HG03469 (cell line): ENCODE data around the gene AFG1L.
"Not testable (repeated sequence)": the region's sequence is repeated elsewhere in the genome, so short reads cannot be mapped to it uniquely, and the experiment has no call there.

Experiments used
- ATAC-seq: cut with Tn5 transposase; IDR thresholded peaks from one replicate; pipeline ENCODE4 v1.9.1; 2021; ENCODE audit warnings: mild to moderate bottlenecking, moderate library complexity, moderate number of reproducible peaks; ENCODE audit not compliant: unreplicated experiment

The AFG1L gene

DNA sequence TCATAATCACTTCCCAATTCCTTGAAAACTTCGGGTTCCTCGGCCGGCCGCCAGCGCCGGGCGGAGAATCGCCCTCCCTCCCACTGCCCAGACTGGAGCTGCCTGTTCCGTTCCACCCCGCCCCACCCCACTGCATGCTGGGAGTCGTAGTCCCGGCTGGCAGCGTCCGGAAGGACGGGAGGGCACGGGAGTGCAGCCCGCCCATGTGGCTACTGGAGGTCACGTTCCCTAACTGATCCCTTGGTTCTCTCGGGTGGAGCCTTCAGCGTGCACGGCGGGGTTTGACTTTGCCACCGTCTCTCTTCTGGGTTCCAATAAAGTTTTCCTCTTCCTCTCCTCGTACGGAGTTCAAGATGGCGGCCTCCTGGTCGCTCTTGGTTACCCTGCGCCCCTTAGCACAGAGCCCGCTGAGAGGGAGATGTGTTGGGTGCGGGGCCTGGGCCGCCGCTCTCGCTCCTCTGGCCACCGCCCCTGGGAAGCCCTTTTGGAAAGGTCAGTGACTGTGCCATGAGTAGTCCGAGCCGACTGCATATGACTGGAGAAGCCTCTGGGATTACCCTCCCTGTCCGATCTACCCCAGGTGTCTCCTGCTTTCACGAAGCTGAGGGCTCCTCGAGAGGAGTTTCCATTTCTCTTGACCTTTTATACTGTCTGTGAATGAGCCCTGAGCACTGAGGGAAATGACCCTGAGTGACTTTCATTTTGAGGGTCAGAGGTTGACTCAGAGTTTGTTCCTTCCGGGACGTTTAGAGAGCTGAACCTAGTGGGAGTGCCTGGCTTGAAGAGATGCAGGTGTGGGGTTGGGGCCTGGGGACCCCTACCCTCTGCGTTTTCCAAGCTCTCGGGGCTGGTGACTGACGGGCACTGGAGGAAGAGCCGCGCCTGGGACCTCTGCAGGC is at the start of gene AFG1L:
TSS of gene AFG1L (plus strand) at position 328 of the 899 bp plus-strand sequence. CDS start at position 354, 26 bp downstream.
- ATAC-seq, result peak; percentile 71

DNA sequence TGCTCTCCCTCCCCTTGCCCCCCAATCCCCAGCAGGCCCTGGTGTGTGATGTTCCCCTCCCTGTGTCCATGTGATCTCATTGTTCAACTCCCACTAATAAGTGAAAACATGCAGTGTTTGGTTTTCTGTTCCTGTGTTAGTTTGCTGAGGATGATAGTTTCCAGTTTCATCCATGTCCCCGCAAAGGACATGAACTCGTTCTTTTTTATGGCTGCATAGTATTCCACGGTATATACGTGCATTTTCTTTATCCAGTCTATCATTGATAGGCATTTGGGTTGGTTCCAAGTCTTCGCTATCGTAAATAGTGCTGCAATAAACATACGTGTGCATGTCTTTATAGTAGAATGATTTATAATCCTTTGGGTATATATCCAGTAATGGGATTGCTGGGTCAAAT is 49.8 kb upstream of the AFG1L start:
- not testable (repeated sequence) for ATAC-seq

DNA sequence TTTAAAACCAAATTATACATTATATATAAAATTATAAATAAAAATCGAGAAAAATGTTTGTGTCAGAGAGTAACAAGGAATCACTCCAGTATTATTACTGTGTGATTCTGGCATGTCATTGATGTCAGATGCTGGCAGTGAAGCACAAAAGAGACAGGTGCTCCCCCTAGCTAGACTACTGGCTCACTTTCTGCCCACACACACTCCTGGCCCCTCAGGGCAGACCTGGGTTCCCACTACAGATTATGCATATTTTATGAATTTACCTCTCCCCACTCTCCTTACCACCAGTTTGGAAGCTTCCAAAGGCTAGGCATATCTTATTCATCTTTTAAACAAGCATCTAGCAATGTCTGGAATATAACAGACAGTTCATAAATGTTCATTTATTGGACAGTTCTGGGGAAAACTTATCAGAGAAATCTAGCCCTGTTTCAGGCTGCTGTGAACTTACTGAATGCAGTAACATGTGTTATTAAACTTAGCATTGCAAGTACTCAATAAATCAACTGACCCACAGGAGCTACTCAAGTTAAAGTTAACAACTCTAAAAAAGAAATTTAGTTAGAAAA is 46.8 kb upstream of the AFG1L start:
- ATAC-seq, result no peak

DNA sequence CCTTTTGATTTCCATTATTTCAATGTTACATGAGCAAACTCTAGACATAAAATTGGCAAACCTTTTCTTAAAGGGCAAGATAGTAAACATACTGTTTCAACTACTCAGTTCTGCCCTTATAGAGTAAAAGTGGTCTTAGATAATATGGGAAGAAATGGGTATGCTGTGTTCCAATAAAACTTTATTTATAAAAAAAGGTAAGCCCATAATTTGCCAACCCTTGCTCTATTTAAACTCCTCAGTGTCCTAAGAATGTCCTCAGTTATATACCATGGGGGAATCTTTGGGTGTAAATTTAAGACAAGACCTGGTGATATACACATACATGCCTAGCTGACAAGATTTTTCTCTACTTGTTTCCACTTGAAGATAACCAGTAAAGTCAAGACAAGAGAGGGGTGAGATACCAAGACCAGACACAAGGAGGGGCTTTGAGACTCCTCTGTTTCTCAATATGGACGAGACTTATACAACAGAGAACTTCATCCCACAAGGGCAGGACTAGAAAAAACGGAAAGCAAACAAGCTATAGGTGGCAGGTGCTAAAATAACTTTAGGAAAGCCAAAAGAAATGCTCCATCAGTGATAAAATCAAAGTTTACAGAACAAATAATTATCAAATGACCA is 44.5 kb upstream of the AFG1L start:
- no peak for ATAC-seq

DNA sequence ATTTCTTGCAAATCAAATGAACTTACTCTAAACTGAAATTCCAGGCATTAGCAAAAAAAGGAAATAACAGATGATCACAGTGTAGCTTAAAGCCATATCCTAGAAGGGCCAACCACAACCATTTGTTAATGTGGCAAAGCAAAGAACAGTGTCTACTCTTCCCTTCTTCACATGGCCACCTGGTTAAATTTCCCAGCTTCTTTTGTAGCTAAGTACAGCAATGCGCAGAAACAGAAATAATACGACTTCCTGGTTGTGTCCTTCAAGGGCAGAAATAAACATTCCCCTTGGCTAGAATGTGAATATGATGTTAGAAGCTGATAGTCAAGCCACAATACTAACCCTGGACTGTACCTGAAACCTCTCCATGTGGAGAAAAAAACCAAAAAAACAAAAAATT is 43.6 kb upstream of the AFG1L start:
- ATAC-seq, result no peak

DNA sequence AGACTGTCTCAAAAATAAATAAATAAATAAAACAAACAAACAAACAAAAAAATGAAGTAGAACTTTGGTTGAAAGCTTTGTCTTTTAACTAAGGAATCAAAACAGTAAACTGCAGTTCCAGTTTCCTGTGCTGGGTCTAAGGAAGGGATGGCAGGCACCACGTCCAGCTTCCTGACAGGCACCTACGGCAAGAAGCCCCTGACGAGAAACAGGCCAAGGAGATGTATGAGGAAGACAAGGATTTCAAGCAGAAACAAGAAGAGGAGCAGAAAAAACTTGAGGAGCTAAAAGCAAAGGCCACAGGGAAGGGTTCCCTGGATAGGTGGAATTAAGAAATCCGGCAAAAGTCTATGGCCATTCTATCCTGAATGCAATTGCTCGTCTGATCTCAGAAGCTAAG is 42.8 kb upstream of the AFG1L start:
- no peak for ATAC-seq

DNA sequence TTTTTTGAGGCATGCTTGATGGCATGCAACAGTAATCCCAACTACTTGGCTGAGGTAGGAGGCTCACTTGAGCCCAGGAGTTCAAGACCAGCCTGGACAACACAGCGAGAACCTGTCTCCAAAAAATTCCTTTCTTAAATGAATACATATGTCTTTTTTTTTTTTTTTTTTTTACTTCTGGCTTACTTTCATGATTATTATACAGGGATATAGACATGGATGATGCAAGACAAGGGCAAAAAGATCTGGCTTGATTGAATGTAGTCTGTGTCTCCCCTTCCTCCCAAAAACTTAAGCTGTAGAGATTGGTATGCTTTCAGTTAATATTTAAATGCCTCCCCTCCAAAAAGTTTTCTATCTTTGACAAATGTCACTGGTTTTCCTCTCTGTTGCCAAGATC is 41.6 kb upstream of the AFG1L start:
- ATAC-seq, result no peak

DNA sequence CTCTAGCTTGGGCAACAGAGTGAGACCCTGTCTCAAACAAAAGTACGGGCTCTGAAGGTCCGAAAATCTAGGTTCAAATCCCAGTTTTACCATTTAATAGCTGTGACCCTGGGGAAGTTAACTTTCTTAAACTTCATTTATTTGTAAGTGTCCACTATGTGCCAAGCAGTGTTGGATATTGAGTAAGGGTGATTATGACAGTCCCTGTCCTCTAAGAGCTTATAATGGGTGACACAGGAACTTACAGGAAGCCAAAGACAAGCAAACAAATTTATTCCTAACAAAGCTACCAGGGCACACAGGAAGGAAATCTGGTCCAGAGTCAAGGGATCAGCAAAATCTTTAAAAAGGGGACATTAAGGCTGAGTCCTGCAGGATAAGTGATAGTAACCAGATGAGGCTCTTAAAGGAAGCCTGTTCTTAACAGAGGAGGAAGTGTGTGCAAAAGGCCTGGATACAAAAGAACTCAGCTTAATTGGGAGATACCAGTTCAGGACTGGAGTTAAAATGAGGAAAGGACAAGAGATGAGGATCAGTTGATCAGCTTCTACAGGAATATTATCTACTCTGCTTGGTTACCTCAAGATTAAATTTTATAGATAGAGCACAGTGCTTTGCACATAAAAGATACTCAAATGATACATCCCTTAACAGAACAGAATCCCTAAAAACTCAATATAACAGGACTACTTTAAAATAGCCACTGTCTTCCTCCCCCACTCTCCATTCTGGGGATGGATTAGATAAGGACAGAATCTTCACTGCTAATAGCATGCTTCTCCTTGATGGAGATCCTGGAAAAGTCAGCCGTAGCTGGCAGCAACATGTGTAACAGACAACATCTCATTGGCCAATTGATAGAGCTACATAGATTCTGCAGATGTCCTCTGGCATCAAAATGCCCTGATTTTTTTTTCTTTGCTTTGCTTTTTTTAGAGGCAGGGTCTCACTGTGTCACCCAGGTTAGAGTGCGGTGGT is 40.1 kb upstream of the AFG1L start:
- ATAC-seq, result no peak

DNA sequence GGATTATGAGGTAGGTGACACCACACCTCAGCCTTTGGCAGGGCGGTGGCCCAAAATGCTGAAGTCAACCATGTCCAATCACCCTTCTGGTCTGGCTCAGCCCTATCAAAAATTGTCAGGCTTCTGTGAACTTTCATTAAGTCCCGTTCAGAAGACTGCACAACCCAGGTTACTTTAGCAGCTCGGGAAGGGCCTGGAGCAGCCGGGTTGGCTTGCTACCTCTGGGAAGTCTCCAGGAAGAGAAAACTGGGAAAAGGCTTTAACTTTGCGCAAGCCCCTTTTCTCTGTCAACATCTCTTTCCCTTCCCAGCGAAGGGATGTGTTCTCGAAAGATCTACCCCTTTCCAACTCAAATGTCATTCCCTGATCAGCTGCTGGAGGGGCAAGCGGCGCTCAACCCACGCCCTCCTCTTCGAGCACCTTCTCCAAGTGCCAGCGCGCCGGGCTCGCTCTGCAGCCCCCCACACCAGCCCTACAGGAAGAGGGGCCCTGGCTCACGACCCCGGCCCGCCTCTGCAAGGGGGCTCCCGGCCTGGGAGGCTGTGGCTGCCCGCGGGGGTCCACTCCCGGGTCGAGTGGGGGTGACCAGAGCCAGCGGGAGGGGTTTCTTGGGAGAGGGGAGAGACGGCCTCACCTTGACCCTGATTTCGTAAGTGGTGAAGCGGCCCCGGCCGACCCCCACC is 34.6 kb upstream of the AFG1L start:
- peak; percentile 0 for ATAC-seq

DNA sequence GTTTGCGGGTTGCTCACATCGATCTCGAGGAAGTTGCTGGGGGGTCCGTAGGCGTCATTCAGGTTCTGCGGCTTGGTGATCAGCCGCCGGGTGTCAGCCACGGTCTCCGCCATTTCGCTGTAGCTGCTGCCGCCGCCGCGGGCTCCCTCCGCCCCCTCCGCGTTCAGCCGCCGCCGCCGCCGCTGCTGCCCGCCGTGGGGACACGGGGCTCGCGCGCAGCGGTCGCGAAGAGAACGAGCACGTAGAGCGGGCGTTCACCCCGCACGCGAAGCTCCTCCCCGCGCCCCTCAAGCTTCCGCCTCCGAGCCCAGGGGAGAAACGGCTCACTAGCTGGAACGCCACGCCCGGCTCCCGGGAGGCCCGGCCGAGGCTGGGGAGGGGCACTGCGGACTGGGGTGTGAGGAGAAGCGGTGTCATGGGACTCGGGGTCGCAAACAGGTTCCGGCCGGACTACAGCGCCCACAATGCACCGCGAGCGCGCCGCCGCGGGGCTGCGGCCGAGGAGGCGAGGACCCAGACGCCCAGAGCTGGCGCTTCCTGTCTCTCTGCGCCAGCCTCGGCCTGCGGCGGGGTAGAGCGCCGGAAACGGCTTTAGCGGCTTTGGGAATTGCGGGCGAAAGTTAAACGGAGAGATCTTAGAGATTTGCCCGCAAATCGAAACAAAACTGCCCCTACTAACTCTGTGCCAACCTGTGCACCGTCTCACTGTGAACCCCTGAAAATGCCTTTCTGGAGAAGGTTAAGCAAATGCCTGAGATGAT is 33.9 kb upstream of the AFG1L start, which contains the start of gene SNX3:
TSS of gene SNX3 (minus strand) at position 232 of the 761 bp plus-strand sequence. CDS start at position 113, 119 bp downstream.
- ATAC-seq, result peak; percentile 81

DNA sequence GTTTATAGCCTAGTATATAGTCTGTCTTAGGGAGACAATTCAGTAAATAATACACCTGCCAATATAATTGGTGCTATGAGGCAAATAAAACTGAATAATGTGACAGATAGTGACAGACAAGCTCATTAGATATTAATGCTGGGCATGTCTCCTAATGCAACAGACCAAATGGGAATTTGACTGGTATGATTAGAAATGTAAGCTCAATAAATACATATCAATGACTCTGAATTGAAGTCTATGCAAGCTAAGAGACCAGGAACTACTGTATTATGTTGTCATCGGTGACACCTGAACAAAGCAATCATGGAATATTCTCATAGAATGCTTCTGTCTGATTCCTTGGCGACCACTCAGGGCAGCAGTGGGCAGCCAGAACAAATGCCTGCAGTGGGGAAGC is 31.5 kb upstream of the AFG1L start:
- no peak for ATAC-seq

DNA sequence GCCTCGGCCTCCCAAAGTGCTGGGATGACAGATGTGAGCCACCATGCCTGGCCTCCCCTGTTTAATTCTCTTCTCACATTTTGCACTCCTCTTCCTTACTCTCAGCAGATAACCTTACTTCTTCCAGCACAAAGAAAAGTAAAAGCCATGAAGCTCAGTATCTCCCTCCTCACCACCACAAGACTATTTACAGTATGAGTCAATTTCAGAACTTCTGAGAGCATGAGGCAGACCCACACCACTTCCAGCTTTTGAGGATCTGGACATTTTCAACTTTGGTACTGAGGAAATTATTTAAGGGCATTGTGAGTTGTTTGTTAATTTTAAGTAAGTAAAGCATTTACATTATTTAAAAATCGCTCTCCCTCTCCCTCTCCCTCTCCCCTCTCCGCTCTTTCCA is 26.0 kb upstream of the AFG1L start:
- no peak for ATAC-seq

DNA sequence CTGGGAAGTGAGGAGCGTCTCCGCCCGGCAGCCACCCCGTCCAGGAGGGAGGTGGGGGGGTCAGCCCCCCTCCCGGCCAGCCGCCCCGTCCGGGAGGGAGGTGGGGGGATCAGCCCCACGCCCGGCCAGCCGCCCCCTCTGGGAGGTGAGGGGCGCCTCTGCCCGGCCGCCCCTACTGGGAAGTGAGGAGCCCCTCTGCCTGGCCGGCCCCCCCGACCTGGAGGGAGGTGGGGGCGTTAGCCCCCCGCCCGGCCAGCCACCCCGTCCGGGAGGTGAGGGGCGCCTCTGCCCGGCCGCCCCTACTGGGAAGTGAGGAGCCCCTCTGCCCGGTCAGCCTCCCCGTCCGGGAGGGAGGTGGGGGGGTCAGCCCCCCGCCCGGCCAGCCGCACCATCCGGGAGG is 24.9 kb upstream of the AFG1L start:
- not testable (repeated sequence) for ATAC-seq

DNA sequence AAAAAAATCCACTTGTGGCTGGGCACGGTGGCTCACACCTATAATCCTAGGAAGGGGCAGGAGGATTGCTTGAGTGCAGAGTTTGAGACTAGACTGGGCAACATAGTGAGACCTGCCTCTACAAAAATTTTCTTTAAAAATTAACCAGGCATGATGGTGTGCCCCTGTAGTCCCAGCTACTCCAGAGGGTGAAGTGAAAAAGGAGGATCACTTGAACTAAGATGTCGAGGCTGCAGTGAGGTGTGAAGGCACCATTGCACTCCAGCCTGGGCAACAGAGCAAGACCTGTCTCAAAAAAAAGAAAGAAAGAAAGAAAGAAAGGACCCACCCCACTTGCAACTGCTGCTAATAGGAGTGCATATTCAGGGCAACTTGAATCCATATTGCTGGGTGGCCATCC is 20.3 kb upstream of the AFG1L start:
- ATAC-seq, result no peak

DNA sequence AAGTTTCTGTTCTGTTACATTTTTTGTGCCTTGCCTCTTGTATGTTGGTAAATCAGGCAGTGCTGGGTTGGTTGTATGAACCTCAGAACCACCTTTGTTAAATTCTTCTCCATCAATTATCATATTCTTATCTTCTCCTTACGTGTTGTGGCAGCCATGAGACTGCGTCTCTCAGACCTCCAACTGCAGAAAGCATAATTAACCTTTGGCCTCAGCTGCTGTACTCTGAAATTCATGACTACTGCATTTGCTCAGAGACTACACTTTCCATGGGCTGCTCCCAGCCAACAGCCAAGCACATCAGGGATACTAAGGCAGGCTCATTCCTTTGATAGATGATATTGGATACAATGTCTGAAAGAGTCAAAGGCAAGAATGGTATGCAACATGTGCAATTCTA is 18.9 kb upstream of the AFG1L start:
- no peak for ATAC-seq

DNA sequence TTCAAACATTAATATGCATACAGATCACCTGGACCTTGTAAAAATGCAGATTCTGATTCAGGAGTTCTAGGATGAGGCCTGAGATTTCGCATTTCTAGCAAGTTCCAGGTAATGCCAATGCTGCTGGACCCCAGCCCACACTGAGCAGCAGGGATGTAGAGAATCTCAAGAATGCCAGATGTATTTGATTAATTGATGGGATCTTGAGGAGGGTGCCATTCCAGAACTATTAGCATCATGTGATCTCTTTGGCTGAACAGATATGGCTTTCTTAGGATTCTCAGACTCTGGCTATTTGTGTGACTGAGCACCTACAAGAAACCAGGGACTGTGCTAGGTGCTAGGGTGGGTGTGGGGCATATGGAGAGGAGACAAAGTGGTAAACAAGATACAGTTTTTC is 17.6 kb upstream of the AFG1L start:
- no peak for ATAC-seq

DNA sequence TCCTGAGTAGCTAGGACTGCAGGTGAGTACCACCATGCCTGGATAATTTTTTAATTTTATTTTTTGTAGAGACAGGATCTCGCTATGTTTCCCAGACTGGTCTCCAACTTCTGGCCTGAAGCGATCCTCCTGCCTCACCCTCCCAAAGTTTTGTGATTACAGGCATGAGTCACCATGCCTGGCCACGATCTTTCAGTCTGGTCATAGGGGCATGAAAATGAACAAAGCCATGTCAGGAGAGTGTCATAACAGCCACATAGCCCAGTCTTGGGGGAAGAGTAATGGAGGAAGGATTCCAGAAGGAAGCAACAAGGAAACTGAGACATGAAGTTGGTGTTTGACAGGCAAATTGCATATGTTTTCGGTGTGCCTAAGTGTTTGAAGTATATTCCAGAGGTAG is 17.0 kb upstream of the AFG1L start:
- ATAC-seq, result no peak

DNA sequence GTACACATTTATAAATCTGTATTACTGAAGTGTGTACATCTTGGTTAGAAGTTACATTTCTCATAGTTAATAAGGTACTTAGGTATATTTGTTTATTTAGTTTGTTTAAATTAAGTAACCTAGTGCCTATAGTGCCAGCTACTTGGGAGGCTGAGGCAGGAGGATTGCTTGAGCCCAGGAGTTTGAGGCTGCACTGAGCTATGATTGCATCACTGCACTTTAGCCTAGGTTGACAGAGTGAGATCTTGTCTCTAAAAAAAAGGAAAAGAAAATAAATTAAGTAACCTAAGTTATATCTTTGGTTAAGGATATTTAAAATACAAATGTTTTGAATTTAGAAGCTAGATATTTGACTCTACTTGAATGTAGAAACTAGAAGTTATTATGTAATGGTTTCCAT is 9.5 kb upstream of the AFG1L start:
- no peak for ATAC-seq

DNA sequence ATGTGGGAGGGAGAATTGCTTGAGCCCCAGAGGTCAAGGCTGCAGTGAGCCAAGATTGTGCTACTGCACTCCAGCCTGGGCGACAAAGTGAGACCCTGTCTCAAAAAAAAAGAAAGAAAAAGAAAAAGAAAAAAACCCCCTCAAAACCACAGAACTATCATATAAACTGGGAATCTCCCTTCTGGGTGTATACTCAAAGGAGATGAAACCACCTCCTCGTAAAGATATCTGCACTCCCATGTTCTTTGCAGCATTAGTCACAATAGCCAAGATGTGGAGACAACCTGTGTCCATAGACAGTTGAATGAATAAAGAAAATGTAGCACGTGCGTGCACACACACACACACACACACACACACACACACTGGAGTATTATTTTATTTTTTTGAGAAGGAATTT is 8.5 kb upstream of the AFG1L start:
- ATAC-seq, result no peak
